ENCODE results near the gene UBB. TPM values are rescaled to one million over a fixed set of nuclear protein-coding genes. Genes with fewer than 3 reads are reported as not detected.

UBB gene
- total and polyA plus RNA-seq, 2 of the 4 experiments (the other 2 are of a cell fraction): 2,561 to 4,283 TPM

GRCh38 chr17:16338391-16338790 lies 42.5 kb upstream of the UBB start:
- Histone ChIP-seq H3K9me3 (ENCODE audit: control insufficient read depth, insufficient read depth, low read length) (no peaks in the 10 kb centered on the region), H2BK20ac (ENCODE audit: low read depth, low read length) (no peak overlapping the region), H2BK5ac (ENCODE audit: low read depth, low read length, poor library complexity, severe bottlenecking) (no peak overlapping the region), H2AK9ac (replicated peaks; ENCODE audit: low read depth, low read length, poor library complexity) (no peak overlapping the region), H3K27ac (ENCODE audit: insufficient read depth, low read length) (no peak overlapping the region), H3K27me3 (ENCODE audit: control insufficient read depth, insufficient read depth, low read length) (no peaks in the 10 kb centered on the region), H4K20me1 (ENCODE audit: insufficient read depth, low read length) (no peaks in the 10 kb centered on the region), H2AK5ac (ENCODE audit: low read depth, low read length) (no peak overlapping the region), H3K18ac (ENCODE audit: low read depth, low read length) (no peak overlapping the region), H4K5ac (ENCODE audit: low read depth, low read length) (no peak overlapping the region), H3K23ac (ENCODE audit: low read depth, low read length) (no peak overlapping the region), H3K79me1 (ENCODE audit: low read depth in 1 of 2, low read length in 2 of 2) (no peaks in the 10 kb centered on the region), H3K4ac (ENCODE audit: low read depth, low read length) (no peak overlapping the region), H4K8ac (ENCODE audit: low read depth in 2 of 2, low read length in 2 of 2) (no peak overlapping the region), H2BK120ac (ENCODE audit: low read depth, low read length) (no peak overlapping the region), H3K4me1 (ENCODE audit: control insufficient read depth, insufficient read depth, low read length) (no peaks in the 10 kb centered on the region; the same call in 1 of the 2 replicates), H3K14ac (replicated peaks; ENCODE audit: low read depth, low read length) (no peak overlapping the region), H4K91ac (ENCODE audit: insufficient read depth, low read depth, low read length) (no peak overlapping the region), H3K36me3 (ENCODE audit: control insufficient read depth, insufficient read depth, low read length) (peaks cover 6% of the 10 kb centered on the region), H3K9ac (ENCODE audit: low read depth, low read length) (no peak overlapping the region), H3K56ac (ENCODE audit: extremely low read depth, insufficient read depth, low read length) (no peak overlapping the region), H2AFZ (replicated peaks; ENCODE audit: low read length, poor library complexity) (no peak overlapping the region), H3K4me3 (ENCODE audit: insufficient read depth, low read depth, low read length) (no peak overlapping the region), H3K9me1 (ENCODE audit: insufficient read depth, low read length) (peaks cover 3% of the 10 kb centered on the region; the same call in 1 of the 2 replicates), H3K4me2 (ENCODE audit: low read depth, low read length) (no peak overlapping the region), H2BK15ac (ENCODE audit: low read depth, low read length) (no peak overlapping the region)
- no peak for ATAC-seq (ENCODE audit: low read depth)
- no peak for DNase-seq
- no TSS peak for BruUV-seq (replicated peaks)
- no CpG with 5 or more reads among the region's 3 CpGs for WGBS, 2 experiments (ENCODE audit: extremely low coverage in 2 of 2, insufficient read length in 1 of 2)
- CTCF ChIA-PET: interaction anchor here (0.6 kb wide), 3 partner anchors 15 to 1426 kb away, joined by 3 to 5 read pairs (median 4); no protein-coding TSS in a partner anchor
- dilution Hi-C loops (cut with HindIII; ENCODE audit: low sequenced_read_pairs, unreplicated experiment): no loop called here
- POLR2A ChIA-PET (ENCODE audit: unreplicated experiment): interaction anchor here (0.6 kb wide), 2 partner anchors 34 to 52 kb away, joined by 8 to 9 read pairs; no protein-coding TSS in a partner anchor
- in situ Hi-C loops (cut with MboI; ENCODE audit: low sequenced_read_pairs): no loop called here
- TF ChIP-seq CEBPB (IDR thresholded peaks at IDR 0.05; ENCODE audit: low read depth, low read length) (no peak), NFE2L2 (IDR thresholded peaks at IDR 0.05; ENCODE audit: low read depth, low read length) (no peak), CHD1 (IDR thresholded peaks at IDR 0.05; ENCODE audit: low read depth, low read length) (no peak)
- intact Hi-C loops (cut with micrococcal nuclease): no loop called here
